Activated T-cell treated with anti-CD3 and anti-CD28 coated beads, Interleukin-2, amount 50 U/mL, for 4 hours (primary cell): ENCODE data around the gene SLC4A7. TPM values are rescaled to one million over a fixed set of nuclear protein-coding genes. Genes with fewer than 3 reads are reported as not detected.
A peak's percentile ranks its signal among the peaks of the same experiment; 100 is the strongest.
"Not testable (repeated sequence)": the region's sequence is repeated elsewhere in the genome, so short reads cannot be mapped to it uniquely, and the experiment has no call there.

Experiments
- ATAC-seq, 2 donors: fragments of 200-7000 bp; cut with Tn5 transposase; one replicate each; pipeline ENCODE4 v1.10.0; 2021
- DNase-seq: peaks from one replicate; pipeline ENCODE4 v3.0.0-alpha.2; 2020
- H3K27me3 Mint-ChIP-seq: one replicate; pipeline ENCODE4 v1.8.0; 2021; ENCODE audit warnings: low read depth, mixed read lengths
- H3K36me3 Mint-ChIP-seq: one replicate; pipeline ENCODE4 v1.8.0; 2022; ENCODE audit warnings: mixed read lengths; ENCODE audit not compliant: insufficient read depth
- H3K4me1 Mint-ChIP-seq: one replicate; pipeline ENCODE4 v1.8.0; 2021; ENCODE audit warnings: low read depth, mixed read lengths
- H3K4me3 Mint-ChIP-seq: one replicate; pipeline ENCODE4 v1.8.0; 2021; ENCODE audit warnings: mild to moderate bottlenecking, moderate library complexity, mixed read lengths
- H3K9me3 Mint-ChIP-seq: one replicate; pipeline ENCODE4 v1.8.0; 2021; ENCODE audit warnings: mixed read lengths
- total RNA-seq, 3 donors: library from RNA; stranded (reverse); gene quantifications; one replicate each; pipeline ENCODE4 v1.2.1, GENCODE V29; 2021

The SLC4A7 gene
- total RNA-seq, 3 donors from 2014 or later = 31.0 to 35.4 (median 31.9) TPM

- no peak overlapping the region for H3K4me3 Mint-ChIP-seq
- ATAC-seq (no peak), DNase-seq (no peak)
- H3K36me3 Mint-ChIP-seq = no peaks in the 10 kb centered on the region
- no peaks in the 10 kb centered on the region for H3K9me3 Mint-ChIP-seq
- H3K27me3 Mint-ChIP-seq = no peaks in the 10 kb centered on the region
- H3K4me1 Mint-ChIP-seq = peaks cover 10% of the 10 kb centered on the region
Measured at GRCh38 chr3:27345959-27346865, 138.0 kb downstream of the SLC4A7 start.

GRCh38 chr3:27345493-27345892 is 138.7 kb downstream of the SLC4A7 start:
- ATAC-seq (peak in 1 of 2 donors; percentile 28), DNase-seq (no peak)
- Mint-ChIP-seq H3K9me3 (no peaks in the 10 kb centered on the region), H3K4me3 (no peak overlapping the region), H3K36me3 (no peaks in the 10 kb centered on the region), H3K4me1 (peaks cover 10% of the 10 kb centered on the region), H3K27me3 (no peaks in the 10 kb centered on the region)

GRCh38 chr3:27345045-27345444 is 139.1 kb downstream of the SLC4A7 start:
- Mint-ChIP-seq H3K4me3 (no peak overlapping the region), H3K27me3 (no peaks in the 10 kb centered on the region), H3K36me3 (no peaks in the 10 kb centered on the region), H3K9me3 (no peaks in the 10 kb centered on the region), H3K4me1 (peaks cover 10% of the 10 kb centered on the region)
- ATAC-seq (no peak), DNase-seq (no peak)

GRCh38 chr3:27344192-27344591 is 140.0 kb downstream of the SLC4A7 start:
- Mint-ChIP-seq H3K4me3 (no peak overlapping the region), H3K36me3 (no peaks in the 10 kb centered on the region), H3K27me3 (no peaks in the 10 kb centered on the region), H3K9me3 (no peaks in the 10 kb centered on the region), H3K4me1 (peaks cover 4% of the 10 kb centered on the region)
- ATAC-seq = no peak
- DNase-seq = no peak

- ATAC-seq (no peak), DNase-seq (no peak)
- H3K4me3 Mint-ChIP-seq = no peak overlapping the region
- H3K4me1 Mint-ChIP-seq = peaks cover 4% of the 10 kb centered on the region
- H3K36me3 Mint-ChIP-seq = peaks cover 2% of the 10 kb centered on the region
- no peaks in the 10 kb centered on the region for H3K27me3 Mint-ChIP-seq
- H3K9me3 Mint-ChIP-seq = no peaks in the 10 kb centered on the region
Measured at GRCh38 chr3:27342267-27342666, 141.9 kb downstream of the SLC4A7 start.

- no peak for DNase-seq
- peaks cover 3% of the 10 kb centered on the region for H3K4me1 Mint-ChIP-seq
- peaks cover 2% of the 10 kb centered on the region for H3K36me3 Mint-ChIP-seq
- H3K27me3 Mint-ChIP-seq = no peaks in the 10 kb centered on the region
- no peak overlapping the region for H3K4me3 Mint-ChIP-seq
- ATAC-seq = no peak
- no peaks in the 10 kb centered on the region for H3K9me3 Mint-ChIP-seq
Measured at GRCh38 chr3:27340534-27340933, 143.7 kb downstream of the SLC4A7 start.

GRCh38 chr3:27335571-27335970 is 148.6 kb downstream of the SLC4A7 start:
- H3K27me3 Mint-ChIP-seq = no peaks in the 10 kb centered on the region
- DNase-seq (no peak), ATAC-seq (no peak)
- H3K4me3 Mint-ChIP-seq = no peak overlapping the region
- H3K36me3 Mint-ChIP-seq = peaks cover 2% of the 10 kb centered on the region
- H3K4me1 Mint-ChIP-seq = no peaks in the 10 kb centered on the region
- no peaks in the 10 kb centered on the region for H3K9me3 Mint-ChIP-seq

- Mint-ChIP-seq H3K4me1 (no peaks in the 10 kb centered on the region), H3K9me3 (no peaks in the 10 kb centered on the region), H3K27me3 (no peaks in the 10 kb centered on the region), H3K36me3 (peaks cover 2% of the 10 kb centered on the region), H3K4me3 (no peak overlapping the region)
- DNase-seq (no peak), ATAC-seq (no peak)
Measured at GRCh38 chr3:27333843-27334242, 150.3 kb downstream of the SLC4A7 start.

- not testable (repeated sequence) for H3K4me3 Mint-ChIP-seq, H3K27me3 Mint-ChIP-seq, ATAC-seq, H3K36me3 Mint-ChIP-seq, DNase-seq, H3K4me1 Mint-ChIP-seq, H3K9me3 Mint-ChIP-seq
Measured at GRCh38 chr3:27328982-27329762, 155.0 kb downstream of the SLC4A7 start.

- Mint-ChIP-seq H3K4me3 (no peak overlapping the region), H3K9me3 (peaks cover 6% of the 10 kb centered on the region), H3K36me3 (peaks cover 3% of the 10 kb centered on the region), H3K4me1 (no peaks in the 10 kb centered on the region), H3K27me3 (no peaks in the 10 kb centered on the region)
- ATAC-seq = no peak
- no peak for DNase-seq
Measured at GRCh38 chr3:27326629-27327545, 157.3 kb downstream of the SLC4A7 start.

GRCh38 chr3:27326202-27326601 is 158.0 kb downstream of the SLC4A7 start:
- Mint-ChIP-seq H3K36me3 (peaks cover 3% of the 10 kb centered on the region), H3K27me3 (no peaks in the 10 kb centered on the region), H3K9me3 (peaks cover 6% of the 10 kb centered on the region), H3K4me1 (no peaks in the 10 kb centered on the region), H3K4me3 (no peak overlapping the region)
- DNase-seq (no peak), ATAC-seq (no peak)

GRCh38 chr3:27325419-27325818 is 158.8 kb downstream of the SLC4A7 start:
- Mint-ChIP-seq H3K27me3 (no peaks in the 10 kb centered on the region), H3K36me3 (peaks cover 3% of the 10 kb centered on the region), H3K9me3 (peaks cover 6% of the 10 kb centered on the region), H3K4me3 (no peak overlapping the region), H3K4me1 (no peaks in the 10 kb centered on the region)
- ATAC-seq = no peak
- no peak for DNase-seq

GRCh38 chr3:27324686-27325085 is 159.5 kb downstream of the SLC4A7 start:
- Mint-ChIP-seq H3K27me3 (no peaks in the 10 kb centered on the region), H3K36me3 (peaks cover 3% of the 10 kb centered on the region), H3K9me3 (peaks cover 6% of the 10 kb centered on the region), H3K4me3 (no peak overlapping the region), H3K4me1 (no peaks in the 10 kb centered on the region)
- ATAC-seq (no peak), DNase-seq (no peak)

- Mint-ChIP-seq H3K36me3 (no peaks in the 10 kb centered on the region), H3K9me3 (peaks cover under 1% of the 10 kb centered on the region), H3K4me3 (no peak overlapping the region), H3K4me1 (no peaks in the 10 kb centered on the region), H3K27me3 (no peaks in the 10 kb centered on the region)
- DNase-seq (no peak), ATAC-seq (no peak)
Measured at GRCh38 chr3:27323087-27323570, 161.1 kb downstream of the SLC4A7 start.
